PC-3 (cell line): ENCODE results near the gene CHI3L2.

Source experiments
- CTCF ChIP-seq: fragments of 300-600 bp; sonication (generic); conservative IDR thresholded peaks from 2 replicates; pipeline ENCODE4 v1.5.1; 2017; ENCODE audit warnings: antibody characterized with exemption, low read depth, mild to moderate bottlenecking, low read length
- EZH2 ChIP-seq: fragments of 300-600 bp; sonication (generic); IDR thresholded peaks from one replicate; pipeline ENCODE4 v1.6.1; 2017; ENCODE audit warnings: antibody characterized with exemption, mild to moderate bottlenecking, low read length; ENCODE audit not compliant: unreplicated experiment

GRCh38 chr1:111225091-111225490 lies 2.4 kb upstream of the CHI3L2 start:
- TF ChIP-seq CTCF (no peak), EZH2 (no peak)
